Measurements from ENCODE around the gene OR51A4. TPM values are rescaled to one million over a fixed set of nuclear protein-coding genes. Genes with fewer than 3 reads are reported as not detected.

The OR51A4 gene
- total RNA-seq = not detected

DNA sequence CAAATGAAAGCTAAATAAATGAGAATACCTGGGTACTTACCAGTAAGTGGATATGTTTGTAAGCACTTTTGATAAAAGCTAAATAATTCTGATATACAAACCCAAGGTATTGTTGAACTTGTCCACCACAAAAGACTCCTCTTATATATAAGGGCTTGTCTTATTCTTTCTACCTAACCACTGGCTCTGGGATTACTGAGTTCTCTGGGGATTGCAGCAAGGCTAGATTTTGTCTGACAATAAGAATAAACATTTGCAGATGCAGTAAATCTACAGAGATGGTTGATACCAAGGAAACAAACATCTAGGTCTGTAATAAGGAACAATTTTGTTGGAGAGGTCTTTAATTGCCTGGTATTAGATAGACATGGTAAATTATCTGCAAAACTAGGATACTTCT is at the start of gene OR51A4:
Gene OR51A4 (minus strand): TSS at position 101 of the 400 bp plus-strand sequence. CDS start 505 bp downstream, outside the sequence.
- no peak for TF ChIP-seq POLR2A (IDR thresholded peaks at IDR 0.05; ENCODE audit: low read depth)
- TF ChIP-seq, protein P1, sequence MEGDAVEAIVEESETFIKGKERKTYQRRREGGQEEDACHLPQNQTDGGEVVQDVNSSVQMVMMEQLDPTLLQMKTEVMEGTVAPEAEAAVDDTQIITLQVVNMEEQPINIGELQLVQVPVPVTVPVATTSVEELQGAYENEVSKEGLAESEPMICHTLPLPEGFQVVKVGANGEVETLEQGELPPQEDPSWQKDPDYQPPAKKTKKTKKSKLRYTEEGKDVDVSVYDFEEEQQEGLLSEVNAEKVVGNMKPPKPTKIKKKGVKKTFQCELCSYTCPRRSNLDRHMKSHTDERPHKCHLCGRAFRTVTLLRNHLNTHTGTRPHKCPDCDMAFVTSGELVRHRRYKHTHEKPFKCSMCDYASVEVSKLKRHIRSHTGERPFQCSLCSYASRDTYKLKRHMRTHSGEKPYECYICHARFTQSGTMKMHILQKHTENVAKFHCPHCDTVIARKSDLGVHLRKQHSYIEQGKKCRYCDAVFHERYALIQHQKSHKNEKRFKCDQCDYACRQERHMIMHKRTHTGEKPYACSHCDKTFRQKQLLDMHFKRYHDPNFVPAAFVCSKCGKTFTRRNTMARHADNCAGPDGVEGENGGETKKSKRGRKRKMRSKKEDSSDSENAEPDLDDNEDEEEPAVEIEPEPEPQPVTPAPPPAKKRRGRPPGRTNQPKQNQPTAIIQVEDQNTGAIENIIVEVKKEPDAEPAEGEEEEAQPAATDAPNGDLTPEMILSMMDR (IDR thresholded peaks at IDR 0.05) = no peak
- TF ChIP-seq EP300 (IDR thresholded peaks at IDR 0.05) = no peak
- TF ChIP-seq POLR2AphosphoS5 (IDR thresholded peaks at IDR 0.05) = no peak
- H3K9me3 ChIP-seq = no peaks in the 10 kb centered on the region
- intact Hi-C loops (cut with DNase I) = no loop called here

DNA sequence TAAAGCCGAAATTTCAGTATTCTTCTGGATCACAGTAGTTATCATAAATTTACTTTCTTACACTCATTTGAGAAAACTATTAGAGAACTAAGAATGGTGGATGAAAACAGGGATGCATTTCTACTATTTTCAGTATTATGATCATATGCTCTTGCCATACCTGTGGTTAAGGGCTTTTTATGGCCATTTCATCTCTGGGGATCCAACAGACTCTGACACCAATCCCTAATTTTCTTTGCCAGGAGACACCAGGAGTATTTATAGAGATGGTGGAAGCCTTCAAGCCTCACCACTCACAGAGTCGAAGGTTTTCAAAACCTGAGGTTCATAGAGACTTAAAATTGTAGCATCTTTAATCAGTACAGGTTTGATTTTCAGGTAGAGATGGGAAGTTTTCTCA is 47.1 kb upstream of the OR51A4 start, which contains the start of gene OR51L1:
Gene OR51L1 (plus strand): TSS at position 301 of the 400 bp plus-strand sequence. CDS start 4,132 bp downstream, outside the sequence.
- Histone ChIP-seq H3K4me1 (no peaks in the 10 kb centered on the region), H3K27ac (replicated peaks in 1 of 4) (no peak within 1 kb of the TSS), H3K36me3 (no peaks in the 10 kb centered on the region), H3K4me3 (no peak within 1 kb of the TSS), H3K9me3 (no peaks in the 10 kb centered on the region), H3K27me3 (no peaks in the 10 kb centered on the region)
- DNase-seq (ENCODE audit: extremely low spot score) = no peak
- TF ChIP-seq EP300 (IDR thresholded peaks at IDR 0.05) (no peak), POLR2AphosphoS5 (IDR thresholded peaks at IDR 0.05) (no peak), POLR2A (IDR thresholded peaks at IDR 0.05; ENCODE audit: low read depth) (no peak)
- TF ChIP-seq, protein P1 (IDR thresholded peaks at IDR 0.05) = no peak
- intact Hi-C loops (cut with DNase I) = no loop called here
- WGBS = 81% methylated on average over 2 of the region's 2 CpGs

More for the DNA sequence above, at the start of gene OR51A4:
- Histone ChIP-seq H3K27ac (replicated peaks in 1 of 4) (no peak within 1 kb of the TSS), H3K4me1 (no peaks in the 10 kb centered on the region), H3K27me3 (no peaks in the 10 kb centered on the region), H3K36me3 (no peaks in the 10 kb centered on the region), H3K4me3 (no peak within 1 kb of the TSS)
- no peak for DNase-seq (ENCODE audit: extremely low spot score)

GRCh38 chr11:4991060-4991459 is 43.7 kb upstream of the OR51A4 start:
- no peak overlapping the region for H3K27ac ChIP-seq (replicated peaks in 1 of 4)
- TF ChIP-seq POLR2AphosphoS5 (IDR thresholded peaks at IDR 0.05) (no peak), POLR2A (IDR thresholded peaks at IDR 0.05; ENCODE audit: low read depth) (no peak), EP300 (IDR thresholded peaks at IDR 0.05) (no peak)
- TF ChIP-seq, protein P1 (IDR thresholded peaks at IDR 0.05) = no peak
- no peaks in the 10 kb centered on the region for H3K27me3 ChIP-seq
- H3K4me1 ChIP-seq = no peaks in the 10 kb centered on the region
- intact Hi-C loops (cut with DNase I) = no loop called here
- H3K36me3 ChIP-seq = no peaks in the 10 kb centered on the region
- H3K9me3 ChIP-seq = no peaks in the 10 kb centered on the region
- 71% methylated on average over 1 of the region's 1 CpG for WGBS
- no peak for DNase-seq (ENCODE audit: extremely low spot score)
- H3K4me3 ChIP-seq = no peak overlapping the region

GRCh38 chr11:4983841-4984240 is 36.4 kb upstream of the OR51A4 start:
- no peaks in the 10 kb centered on the region for H3K4me1 ChIP-seq
- H3K36me3 ChIP-seq = no peaks in the 10 kb centered on the region
- H3K27me3 ChIP-seq = no peaks in the 10 kb centered on the region
- intact Hi-C loops (cut with DNase I) = no loop called here
- no peak for DNase-seq (ENCODE audit: extremely low spot score)
- TF ChIP-seq POLR2A (IDR thresholded peaks at IDR 0.05; ENCODE audit: low read depth) (no peak), EP300 (IDR thresholded peaks at IDR 0.05) (no peak), POLR2AphosphoS5 (IDR thresholded peaks at IDR 0.05) (no peak)
- TF ChIP-seq, protein P1 (IDR thresholded peaks at IDR 0.05) = no peak
- 62% methylated on average over 6 of the region's 6 CpGs for WGBS
- H3K9me3 ChIP-seq = no peaks in the 10 kb centered on the region
- no peak overlapping the region for H3K4me3 ChIP-seq
- H3K27ac ChIP-seq (replicated peaks in 1 of 4) = no peak overlapping the region

DNA sequence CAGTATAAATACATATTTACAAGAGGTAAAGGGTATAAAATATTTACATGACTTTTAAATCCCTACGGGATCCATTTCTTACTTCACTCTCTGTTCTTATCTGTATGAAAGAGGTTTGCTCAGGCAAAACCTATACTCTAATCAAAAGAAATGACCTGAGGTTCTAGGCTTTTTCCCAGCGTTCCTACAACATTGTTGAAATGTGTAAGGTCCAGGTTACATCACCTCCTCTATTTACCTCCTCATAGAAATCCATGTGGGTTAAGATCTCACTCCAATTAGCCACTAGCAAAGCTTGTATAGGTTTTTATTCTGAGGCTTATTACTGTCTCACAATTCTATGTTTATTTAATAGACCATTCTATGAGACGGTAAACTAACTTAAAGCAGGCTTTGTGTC is 35.3 kb upstream of the OR51A4 start:
- Histone ChIP-seq H3K4me1 (no peaks in the 10 kb centered on the region), H3K27ac (replicated peaks in 1 of 4) (no peak overlapping the region), H3K4me3 (no peak overlapping the region), H3K36me3 (no peaks in the 10 kb centered on the region), H3K27me3 (no peaks in the 10 kb centered on the region), H3K9me3 (no peaks in the 10 kb centered on the region)
- DNase-seq (ENCODE audit: extremely low spot score) = no peak
- TF ChIP-seq POLR2AphosphoS5 (IDR thresholded peaks at IDR 0.05) (no peak), EP300 (IDR thresholded peaks at IDR 0.05) (no peak), POLR2A (IDR thresholded peaks at IDR 0.05; ENCODE audit: low read depth) (no peak)
- TF ChIP-seq, protein P1 (IDR thresholded peaks at IDR 0.05) = no peak
- 82% methylated on average over 3 of the region's 3 CpGs for WGBS
- intact Hi-C loops (cut with DNase I) = no loop called here
